KMS-11 (cell line): ENCODE measurements around the gene MYO15A.

Experiments used
- H2AFZ ChIP-seq: fragments of 200-600 bp; sonication (generic); 2 replicates; pipeline ENCODE4 v1.6.1; 2016; ENCODE audit warnings: antibody characterized with exemption, mixed run types, low read depth
- H3K27ac ChIP-seq: fragments of 200-600 bp; sonication (generic); 2 replicates; pipeline ENCODE4 v1.6.1; 2016; ENCODE audit warnings: mild to moderate bottlenecking, mixed run types
- H3K27me3 ChIP-seq: fragments of 200-600 bp; sonication (generic); 2 replicates; pipeline ENCODE4 v1.6.1; 2017; ENCODE audit warnings: mild to moderate bottlenecking, low read depth, mixed run types, moderate library complexity; ENCODE audit not compliant: insufficient read depth
- H3K36me3 ChIP-seq: fragments of 200-600 bp; sonication (generic); 2 replicates; pipeline ENCODE4 v1.6.1; 2017; ENCODE audit warnings: mild to moderate bottlenecking, mixed run types; ENCODE audit not compliant: insufficient read depth
- H3K4me1 ChIP-seq: fragments of 200-600 bp; sonication (generic); 2 replicates; pipeline ENCODE4 v1.6.1; 2016; ENCODE audit warnings: mild to moderate bottlenecking, low read depth, mixed run types; ENCODE audit not compliant: poor library complexity, severe bottlenecking
- H3K4me2 ChIP-seq: fragments of 200-600 bp; sonication (generic); 2 replicates; pipeline ENCODE4 v1.7.0; 2016; ENCODE audit warnings: mild to moderate bottlenecking, mixed run types
- H3K4me3 ChIP-seq: fragments of 200-600 bp; sonication (generic); IDR thresholded peaks from 2 replicates; pipeline ENCODE4 v1.6.1; 2017; ENCODE audit warnings: low read depth, low read length, mixed read lengths; ENCODE audit not compliant: insufficient read depth
- H3K79me2 ChIP-seq: fragments of 200-600 bp; sonication (generic); 2 replicates; pipeline ENCODE4 v1.6.1; 2016; ENCODE audit warnings: low read depth, mixed run types; ENCODE audit not compliant: insufficient read depth
- H3K9ac ChIP-seq: fragments of 200-600 bp; sonication (generic); 2 replicates; pipeline ENCODE4 v1.6.1; 2016; ENCODE audit warnings: mild to moderate bottlenecking, mixed run types
- H4K20me1 ChIP-seq: fragments of 200-600 bp; sonication (generic); 2 replicates; pipeline ENCODE4 v1.6.1; 2016; ENCODE audit warnings: mild to moderate bottlenecking, mixed run types; ENCODE audit not compliant: insufficient read depth
- CTCF ChIP-seq: fragments of 200-600 bp; sonication (generic); conservative IDR thresholded peaks from 2 replicates; pipeline ENCODE4 v1.6.1; 2017; ENCODE audit warnings: low read depth, mild to moderate bottlenecking, antibody characterized with exemption, low read length, moderate library complexity, mixed read lengths

Gene MYO15A

GRCh38 chr17:18119166-18119745, 10.7 kb downstream of the MYO15A start:
- Histone ChIP-seq H3K4me1 (no peaks in the 10 kb centered on the region), H3K36me3 (no peaks in the 10 kb centered on the region), H3K79me2 (no peaks in the 10 kb centered on the region), H2AFZ (no peak overlapping the region), H3K4me2 (no peak overlapping the region), H3K27ac (no peak overlapping the region), H3K27me3 (no peaks in the 10 kb centered on the region), H4K20me1 (no peaks in the 10 kb centered on the region), H3K4me3 (no peak overlapping the region), H3K9ac (no peak overlapping the region)
- TF ChIP-seq CTCF: no peak

- no peak overlapping the region for H3K4me2 ChIP-seq
- no peaks in the 10 kb centered on the region for H3K79me2 ChIP-seq
- no peak for TF ChIP-seq CTCF
- no peak overlapping the region for H3K4me3 ChIP-seq
- no peak overlapping the region for H3K27ac ChIP-seq
- no peak overlapping the region for H2AFZ ChIP-seq
- no peak overlapping the region for H3K9ac ChIP-seq
- no peaks in the 10 kb centered on the region for H3K4me1 ChIP-seq
- H3K27me3 ChIP-seq: no peaks in the 10 kb centered on the region
- H3K36me3 ChIP-seq: no peaks in the 10 kb centered on the region
- H4K20me1 ChIP-seq: no peaks in the 10 kb centered on the region
Measured at GRCh38 chr17:18119938-18120337, 11.4 kb downstream of the MYO15A start.

GRCh38 chr17:18120461-18121017, 12.0 kb downstream of the MYO15A start:
- Histone ChIP-seq H4K20me1 (no peaks in the 10 kb centered on the region), H2AFZ (no peak overlapping the region), H3K9ac (no peak overlapping the region), H3K27me3 (no peaks in the 10 kb centered on the region), H3K4me3 (no peak overlapping the region), H3K79me2 (no peaks in the 10 kb centered on the region), H3K27ac (no peak overlapping the region), H3K36me3 (no peaks in the 10 kb centered on the region), H3K4me1 (no peaks in the 10 kb centered on the region), H3K4me2 (no peak overlapping the region)
- TF ChIP-seq CTCF: no peak

GRCh38 chr17:18121144-18121910, 12.8 kb downstream of the MYO15A start:
- Histone ChIP-seq H4K20me1 (no peaks in the 10 kb centered on the region), H3K4me2 (no peak overlapping the region), H3K36me3 (no peaks in the 10 kb centered on the region), H2AFZ (no peak overlapping the region), H3K4me3 (no peak overlapping the region), H3K4me1 (no peaks in the 10 kb centered on the region), H3K27me3 (no peaks in the 10 kb centered on the region), H3K9ac (no peak overlapping the region), H3K79me2 (no peaks in the 10 kb centered on the region), H3K27ac (no peak overlapping the region)
- TF ChIP-seq CTCF: no peak
